WTC11 (cell line): ENCODE data around the gene UBE2J1. TPM values are rescaled to one million over a fixed set of nuclear protein-coding genes. Genes with fewer than 3 reads are reported as not detected.

ENCODE experiments used
- ATAC-seq: fragments of 200-7000 bp; cut with Tn5 transposase; 2 replicates; pipeline ENCODE4 v1.10.0; 2021; ENCODE audit warnings: mild to moderate bottlenecking, moderate library complexity
- CTCF ChIA-PET: fragments of 300-600 bp; sonication (Branson Sonifier 250); formaldehyde crosslinking; loops from one replicate; lab custom pipeline; 2021; ENCODE audit warnings: antibody characterized with exemption; lab: Charles Lee
- POLR2A ChIA-PET: fragments of 350-600 bp; sonication (Branson Sonifier 250); formaldehyde crosslinking; loops from one replicate; lab custom pipeline; 2021; ENCODE audit warnings: antibody characterized with exemption; lab: Charles Lee
- DNase-seq: peaks from one replicate; pipeline ENCODE4 v3.0.0; 2021; ENCODE audit warnings: low spot score
- H3K27ac Mint-ChIP-seq: 2 replicates; pipeline ENCODE4 v1.8.0; 2021; ENCODE audit warnings: mixed read lengths
- H3K27me3 Mint-ChIP-seq: 2 replicates; pipeline ENCODE4 v1.8.0; 2021; ENCODE audit warnings: low read depth, mild to moderate bottlenecking, moderate library complexity, mixed read lengths
- H3K36me3 Mint-ChIP-seq: 2 replicates; pipeline ENCODE4 v1.8.0; 2021; ENCODE audit warnings: mixed read lengths
- H3K4me1 Mint-ChIP-seq: 2 replicates; pipeline ENCODE4 v1.8.0; 2022; ENCODE audit warnings: mixed read lengths
- H3K4me3 Mint-ChIP-seq: 2 replicates; pipeline ENCODE4 v1.8.0; 2021; ENCODE audit warnings: mild to moderate bottlenecking, moderate library complexity, mixed read lengths
- H3K9me3 Mint-ChIP-seq: 2 replicates; pipeline ENCODE4 v1.8.0; 2021; ENCODE audit warnings: mixed read lengths
- CBFB ChIP-seq: sonication (generic); formaldehyde crosslinking; IDR thresholded peaks from 2 replicates; pipeline ENCODE4 v1.8.1; 2022; ENCODE audit warnings: mild to moderate bottlenecking, low read depth, missing genetic modification reagents
- CREB1 ChIP-seq: sonication (generic); formaldehyde crosslinking; IDR thresholded peaks from 2 replicates; pipeline ENCODE4 v1.8.0; 2023; ENCODE audit warnings: mild to moderate bottlenecking, missing genetic modification reagents
- CTCF ChIP-seq: fragments of 200-600 bp; IDR thresholded peaks from 2 replicates; pipeline ENCODE4 v1.8.0; 2022; ENCODE audit warnings: antibody characterized with exemption
- E2F4 ChIP-seq: sonication (generic); formaldehyde crosslinking; IDR thresholded peaks from 2 replicates; pipeline ENCODE4 v1.8.1; 2022; ENCODE audit warnings: low read depth, mild to moderate bottlenecking, moderate library complexity, missing genetic modification reagents, borderline replicate concordance
- E2F5 ChIP-seq: sonication (generic); formaldehyde crosslinking; IDR thresholded peaks from 2 replicates; pipeline ENCODE4 v1.8.1; 2022; ENCODE audit warnings: mild to moderate bottlenecking, moderate library complexity, missing genetic modification reagents
- EMX1 ChIP-seq: fragments of 250-450 bp; sonication (Bioruptor Pico); IDR thresholded peaks from 2 replicates; pipeline ENCODE4 v1.8.0; 2021; ENCODE audit warnings: mild to moderate bottlenecking
- FOXJ3 ChIP-seq: sonication (generic); formaldehyde crosslinking; IDR thresholded peaks from 2 replicates; pipeline ENCODE4 v1.9.0; 2021; ENCODE audit warnings: missing genetic modification reagents, mild to moderate bottlenecking, borderline replicate concordance
- FOXP4 ChIP-seq: sonication (generic); formaldehyde crosslinking; IDR thresholded peaks from 2 replicates; pipeline ENCODE4 v1.8.0; 2022; ENCODE audit warnings: mild to moderate bottlenecking, missing genetic modification reagents
- MLX ChIP-seq: sonication (generic); formaldehyde crosslinking; IDR thresholded peaks from 2 replicates; pipeline ENCODE4 v1.8.1; 2023; ENCODE audit warnings: mild to moderate bottlenecking, missing genetic modification reagents, moderate library complexity
- NFATC4 ChIP-seq: fragments of 250-450 bp; sonication (Bioruptor Pico); IDR thresholded peaks from 2 replicates; pipeline ENCODE4 v1.9.0; 2021; ENCODE audit warnings: mild to moderate bottlenecking
- NFYB ChIP-seq: sonication (generic); formaldehyde crosslinking; conservative IDR thresholded peaks from 2 replicates; pipeline ENCODE4 v1.8.0; 2022; ENCODE audit warnings: low read depth, missing genetic modification reagents
- NR2C2 ChIP-seq: sonication (generic); formaldehyde crosslinking; IDR thresholded peaks from 2 replicates; pipeline ENCODE4 v1.8.0; 2022; ENCODE audit warnings: mild to moderate bottlenecking, missing genetic modification reagents
- PRRX2 ChIP-seq: fragments of 250-450 bp; sonication (Bioruptor Pico); IDR thresholded peaks from 2 replicates; pipeline ENCODE4 v1.8.0; 2021; ENCODE audit warnings: mild to moderate bottlenecking
- SP1 ChIP-seq: sonication (generic); formaldehyde crosslinking; conservative IDR thresholded peaks from 2 replicates; pipeline ENCODE4 v1.8.1; 2022; ENCODE audit warnings: missing genetic modification reagents
- TCF7 ChIP-seq: sonication (generic); formaldehyde crosslinking; IDR thresholded peaks from 2 replicates; pipeline ENCODE4 v1.8.0; 2022; ENCODE audit warnings: mild to moderate bottlenecking, low read depth, missing genetic modification reagents, moderate library complexity
- ZNF138 ChIP-seq: sonication (generic); formaldehyde crosslinking; conservative IDR thresholded peaks from 2 replicates; pipeline ENCODE4 v1.8.1; 2022; ENCODE audit warnings: mild to moderate bottlenecking, moderate library complexity, missing genetic modification reagents
- ZNF396 ChIP-seq: fragments of 250-450 bp; sonication (Bioruptor Pico); IDR thresholded peaks from 2 replicates; pipeline ENCODE4 v1.8.0; 2021; ENCODE audit warnings: mild to moderate bottlenecking, moderate library complexity, borderline replicate concordance
- ZSCAN18 ChIP-seq: fragments of 250-450 bp; sonication (Bioruptor Pico); IDR thresholded peaks from 2 replicates; pipeline ENCODE4 v2.1.2; 2022; ENCODE audit warnings: mild to moderate bottlenecking, moderate library complexity
- total RNA-seq: library from RNA; stranded (reverse); gene quantifications from 3 replicates; pipeline ENCODE4 v1.2.3, GENCODE V29; 2021

UBE2J1 gene
- total RNA-seq, 1 experiment from 2014 or later = 12.3 TPM

GRCh38 chr6:89298680-89299465, 53.6 kb downstream of the UBE2J1 start:
- TF ChIP-seq CTCF (no peak), ZNF396 (no peak), CBFB (CRISPR knock-in tag) (no peak), CREB1 (CRISPR knock-in tag) (no peak), SP1 (no peak), NFATC4 (CRISPR knock-in tag) (no peak), EMX1 (no peak), NR2C2 (CRISPR knock-in tag) (no peak), ZNF138 (CRISPR knock-in tag) (no peak), TCF7 (CRISPR knock-in tag) (no peak), E2F4 (CRISPR knock-in tag) (no peak), ZSCAN18 (CRISPR knock-in tag) (no peak), E2F5 (CRISPR knock-in tag) (no peak), FOXP4 (CRISPR knock-in tag) (no peak), NFYB (CRISPR knock-in tag) (no peak), MLX (CRISPR knock-in tag) (no peak), PRRX2 (no peak), FOXJ3 (CRISPR knock-in tag) (no peak)
- CTCF ChIA-PET = interaction anchor here (0.7 to 6.7 kb wide), 10 partner anchors 9 to 316 kb away, joined by 3 to 38 read pairs (median 5); no protein-coding TSS in a partner anchor
- Mint-ChIP-seq H3K36me3 (no peaks in the 10 kb centered on the region), H3K4me3 (no peak overlapping the region), H3K4me1 (peaks cover 13% of the 10 kb centered on the region), H3K27ac (no peak overlapping the region), H3K9me3 (peaks cover 18% of the 10 kb centered on the region), H3K27me3 (no peaks in the 10 kb centered on the region)
- DNase-seq (no peak), ATAC-seq (no peak)
- POLR2A ChIA-PET = no interaction called here
